GM19395 (cell line): ENCODE measurements around the gene MRPS35.
A peak's percentile ranks its signal among the peaks of the same experiment; 100 is the strongest.

ENCODE experiments used
- ATAC-seq: cut with Tn5 transposase; IDR thresholded peaks from one replicate; pipeline ENCODE4 v1.9.1; 2021; ENCODE audit warnings: mild to moderate bottlenecking, moderate library complexity; ENCODE audit not compliant: unreplicated experiment

MRPS35 gene

GRCh38 chr12:27771481-27772327, 61.1 kb downstream of the MRPS35 start:
- no peak for ATAC-seq

GRCh38 chr12:27772328-27773049, 61.9 kb downstream of the MRPS35 start:
- no peak for ATAC-seq

GRCh38 chr12:27777141-27777540, 66.5 kb downstream of the MRPS35 start:
- no peak for ATAC-seq

- ATAC-seq: no peak
These were observed 67.6 kb downstream of the MRPS35 start for GRCh38 chr12:27778206-27778605.

GRCh38 chr12:27779416-27779919, 68.8 kb downstream of the MRPS35 start:
- peak; percentile 59 for ATAC-seq

GRCh38 chr12:27779920-27780611, 69.4 kb downstream of the MRPS35 start, which contains the start of the genes KLHL42 and MANSC4:
Gene KLHL42, plus strand, starts transcription at chr12:27780233. Its CDS starts 98 bp downstream, at chr12:27780331.
Gene MANSC4, minus strand, starts transcription at chr12:27780236. Its CDS starts 8,960 bp downstream, at chr12:27771276.
- ATAC-seq: peak; percentile 78

- peak; percentile 47 for ATAC-seq
These were observed 70.2 kb downstream of the MRPS35 start for GRCh38 chr12:27780612-27781408.

GRCh38 chr12:27781680-27782079, 71.0 kb downstream of the MRPS35 start:
- no peak for ATAC-seq

- no peak for ATAC-seq
These were observed 71.8 kb downstream of the MRPS35 start for GRCh38 chr12:27782481-27782880.

GRCh38 chr12:27785882-27786570, 75.4 kb downstream of the MRPS35 start:
- no peak for ATAC-seq

GRCh38 chr12:27787559-27787958, 76.9 kb downstream of the MRPS35 start:
- no peak for ATAC-seq

- ATAC-seq: no peak
These were observed 79.5 kb downstream of the MRPS35 start for GRCh38 chr12:27790179-27790578.

GRCh38 chr12:27794818-27795584, 84.4 kb downstream of the MRPS35 start:
- ATAC-seq: no peak

- ATAC-seq: no peak
These were observed 85.5 kb downstream of the MRPS35 start for GRCh38 chr12:27796128-27796527.

- no peak for ATAC-seq
These were observed 86.8 kb downstream of the MRPS35 start for GRCh38 chr12:27797301-27798025.

- ATAC-seq: no peak
These were observed 90.2 kb downstream of the MRPS35 start for GRCh38 chr12:27800819-27801218.

- ATAC-seq: no peak
These were observed 91.0 kb downstream of the MRPS35 start for GRCh38 chr12:27801630-27802029.

- no peak for ATAC-seq
These were observed 91.9 kb downstream of the MRPS35 start for GRCh38 chr12:27802511-27802910.
